Fibroblast of the conjunctiva (primary cell): ENCODE data around the gene KCNN4.
A peak's percentile ranks its signal among the peaks of the same experiment; 100 is the strongest.

Experiments used
- DNase-seq: peaks from one replicate; pipeline ENCODE4 v3.0.0-alpha.2; 2010; ENCODE audit warnings: low read depth

The KCNN4 gene

DNA sequence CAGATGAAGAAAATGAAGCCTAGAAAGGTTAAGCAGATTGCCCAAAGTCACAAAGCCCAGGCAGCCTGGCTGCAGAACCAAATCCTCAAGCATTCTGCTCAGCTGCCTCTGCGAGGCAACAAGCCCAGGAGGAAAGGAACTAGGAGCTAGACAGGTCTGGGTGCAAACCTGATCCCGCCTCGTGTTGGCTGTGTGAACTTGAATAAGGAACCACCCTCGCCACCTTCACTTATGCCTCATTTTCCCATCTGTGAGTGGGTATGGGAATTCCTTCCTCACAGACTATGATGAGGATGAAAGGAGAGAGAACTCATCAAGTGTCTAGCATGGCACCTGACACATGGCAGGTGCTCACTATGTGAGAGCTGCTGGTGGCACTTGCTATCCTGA, 32.6 kb downstream of the KCNN4 start:
- no peak for DNase-seq

DNA sequence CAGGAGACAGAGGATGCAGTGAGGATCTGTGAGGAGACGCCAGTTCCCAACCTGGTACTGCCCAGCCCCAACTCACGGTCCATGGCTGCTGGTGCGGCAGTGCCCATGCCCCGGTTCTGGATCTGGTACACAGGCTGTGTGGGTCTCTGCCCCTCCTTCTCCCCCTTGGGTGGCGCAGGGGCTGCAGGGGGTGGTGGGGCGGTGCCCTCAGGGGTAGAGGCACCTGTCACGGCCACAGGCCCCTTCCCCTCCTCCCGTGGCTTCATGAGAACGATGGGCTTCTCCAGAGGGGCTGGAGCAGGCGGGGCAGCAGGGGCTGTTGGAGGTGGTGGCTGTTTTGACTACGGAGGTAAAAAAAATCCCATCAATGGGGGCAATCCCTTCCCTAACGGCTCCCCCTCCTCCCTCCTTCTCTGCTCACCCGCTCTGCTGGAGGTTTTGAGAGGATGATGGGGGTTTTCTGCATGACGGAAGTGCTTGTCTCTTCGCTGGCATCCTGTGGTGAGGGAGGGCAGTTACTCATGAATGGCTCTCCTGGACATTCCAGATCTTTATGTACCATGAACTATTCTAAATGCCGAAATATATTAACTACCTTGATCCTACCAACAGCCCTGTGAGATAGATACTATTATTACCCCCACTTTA, 33.1 kb downstream of the KCNN4 start:
- DNase-seq, result no peak

DNA sequence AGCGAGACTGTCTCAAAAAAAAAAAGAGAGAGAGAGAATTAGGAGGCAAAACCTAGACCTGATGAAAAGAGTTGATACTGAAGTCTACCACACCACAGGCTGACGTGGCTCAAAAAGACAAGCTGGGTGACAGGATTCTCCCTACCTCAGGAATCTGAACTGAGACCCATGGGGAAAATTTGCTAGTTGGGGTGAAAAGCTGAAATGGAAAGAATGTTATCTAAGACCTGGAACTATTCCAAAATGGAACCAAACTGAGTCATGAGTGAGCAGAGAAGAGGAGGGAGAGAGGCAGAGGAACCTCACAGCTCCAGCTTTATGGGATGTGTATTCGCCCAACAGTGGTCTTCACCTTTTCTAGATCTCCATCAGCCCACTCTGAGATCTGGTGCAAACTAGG, 37.7 kb downstream of the KCNN4 start:
- DNase-seq, result no peak

DNA sequence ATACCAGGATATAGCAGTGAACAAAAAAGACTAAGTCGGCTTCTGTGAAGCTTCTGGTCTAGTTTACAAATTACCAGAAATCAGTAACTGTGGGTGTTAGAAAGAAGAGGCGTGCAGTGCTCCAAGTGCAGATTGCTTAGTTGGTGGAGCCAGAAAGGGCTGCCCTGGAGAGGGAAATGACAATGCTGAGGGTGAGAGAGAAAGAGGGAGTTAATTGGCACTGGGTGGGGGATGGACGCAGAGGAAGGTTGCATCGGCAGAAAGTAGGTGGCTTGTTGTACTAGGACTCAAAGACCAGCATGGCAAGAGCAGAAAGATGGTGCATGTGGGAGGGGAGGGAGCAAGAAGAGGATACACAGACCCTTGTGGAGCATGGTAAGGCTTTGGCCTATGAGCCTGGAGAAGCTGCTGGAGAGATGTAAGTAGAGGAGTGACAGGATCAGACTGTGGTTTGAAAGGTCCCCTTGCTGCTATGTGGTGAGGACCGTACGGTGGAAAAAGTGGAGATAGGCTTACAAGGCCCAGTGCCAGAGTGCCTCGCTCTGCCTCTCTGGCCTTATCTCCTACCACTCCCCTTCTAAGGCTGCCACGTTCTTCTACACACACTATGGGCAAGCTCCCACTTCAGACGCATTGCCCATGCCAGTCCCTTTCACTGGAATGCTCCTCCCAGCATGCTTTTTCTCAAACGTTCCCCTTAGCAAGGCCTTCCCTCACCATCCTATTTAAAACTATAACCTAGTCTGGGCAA, 39.5 kb downstream of the KCNN4 start:
- no peak for DNase-seq

DNA sequence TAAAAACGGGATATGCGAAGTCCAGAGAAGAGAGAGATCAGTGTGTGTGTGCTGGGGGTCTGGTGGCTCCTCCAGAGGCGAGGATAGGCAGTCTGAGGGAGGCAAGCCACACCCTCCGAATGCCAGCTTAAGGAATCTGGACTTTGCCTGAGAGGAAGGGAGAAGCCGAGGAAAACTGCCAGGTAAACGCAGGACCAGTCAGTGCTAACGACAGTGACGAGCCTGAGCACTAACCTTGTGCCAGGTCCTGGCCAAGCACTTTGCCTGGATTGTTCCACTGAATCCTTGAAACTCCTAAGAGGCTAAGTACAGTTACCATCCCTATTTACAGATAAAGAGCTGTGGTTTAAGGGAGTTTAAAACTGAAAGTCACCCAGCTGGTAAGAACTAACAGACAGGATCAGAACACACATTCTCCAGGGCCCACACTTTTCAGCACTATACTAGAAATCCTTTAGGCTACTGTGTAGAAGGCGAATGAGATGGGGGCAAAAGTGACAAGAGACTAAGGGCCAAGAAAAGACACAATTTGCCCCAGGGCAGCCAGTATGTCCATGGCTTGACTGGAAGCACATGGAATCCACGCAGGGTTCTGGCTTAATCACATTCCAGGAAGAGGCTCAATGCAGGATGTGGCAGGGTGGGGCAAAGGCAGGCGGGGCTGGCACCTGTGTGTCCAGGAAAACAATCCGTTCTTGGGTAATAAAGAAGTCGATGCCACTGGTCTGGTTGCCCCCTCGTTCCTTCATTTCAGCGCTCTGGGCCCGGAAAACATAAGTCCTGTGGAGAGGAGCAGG, 41.1 kb downstream of the KCNN4 start:
- no peak for DNase-seq

DNA sequence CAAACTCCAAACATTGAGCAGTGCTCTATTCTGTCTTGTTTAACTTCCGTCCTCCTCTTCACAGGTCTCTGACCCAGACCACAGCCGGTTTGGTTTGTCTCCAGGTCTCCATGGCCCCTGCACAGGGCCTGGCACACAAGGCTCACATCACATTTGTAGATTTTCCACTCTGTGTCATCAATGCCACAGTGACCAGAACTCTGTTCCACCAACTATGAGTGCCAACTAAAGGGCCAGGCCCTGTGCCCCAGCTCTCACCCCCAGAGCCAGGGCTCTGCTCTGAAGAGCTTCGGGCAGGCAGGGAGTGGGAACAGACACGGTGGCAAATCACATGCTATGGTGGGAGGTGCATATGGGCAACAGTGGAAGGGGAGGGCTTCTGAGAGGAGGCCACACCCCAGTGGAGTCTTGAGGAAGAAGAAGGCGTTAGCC, 42.0 kb downstream of the KCNN4 start:
- DNase-seq, result no peak

DNA sequence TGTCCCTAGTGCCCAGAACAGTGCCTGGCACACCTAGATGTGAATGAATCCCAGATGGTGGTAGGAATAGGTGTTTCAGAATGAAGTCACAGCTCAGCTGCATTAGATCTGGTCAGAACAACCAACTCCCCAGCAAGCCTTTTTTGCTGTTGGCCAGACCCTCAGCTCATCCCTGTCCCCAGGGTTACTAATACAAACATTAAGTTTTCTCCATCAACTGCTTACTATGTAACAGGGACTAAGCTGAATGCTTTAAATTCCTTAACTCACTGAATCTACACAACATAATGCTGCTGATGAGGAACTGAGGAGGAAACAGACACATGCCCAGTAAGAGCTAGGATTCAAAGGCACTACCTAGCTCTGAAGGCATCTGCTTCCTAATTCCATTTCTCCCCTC, 44.8 kb downstream of the KCNN4 start:
- no peak for DNase-seq

DNA sequence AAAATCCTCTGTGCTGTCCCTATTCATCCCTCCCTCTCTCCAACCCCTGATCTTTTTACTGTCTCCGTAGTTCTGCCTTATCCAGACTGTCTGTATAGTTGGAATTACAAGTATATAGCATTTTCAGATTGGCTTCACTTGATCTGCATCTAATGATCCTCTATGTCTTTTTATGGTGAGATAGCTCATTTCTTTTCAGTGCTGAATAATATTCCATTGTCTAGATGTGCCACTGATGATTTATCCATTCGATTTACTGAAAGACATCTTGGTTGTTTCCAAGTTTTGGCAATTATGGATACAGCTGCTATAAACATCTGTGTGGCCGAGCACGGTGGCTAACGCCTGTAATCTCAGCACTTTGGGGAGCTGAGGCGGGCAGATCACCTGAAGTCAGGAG, 45.8 kb downstream of the KCNN4 start:
- DNase-seq, result no peak

DNA sequence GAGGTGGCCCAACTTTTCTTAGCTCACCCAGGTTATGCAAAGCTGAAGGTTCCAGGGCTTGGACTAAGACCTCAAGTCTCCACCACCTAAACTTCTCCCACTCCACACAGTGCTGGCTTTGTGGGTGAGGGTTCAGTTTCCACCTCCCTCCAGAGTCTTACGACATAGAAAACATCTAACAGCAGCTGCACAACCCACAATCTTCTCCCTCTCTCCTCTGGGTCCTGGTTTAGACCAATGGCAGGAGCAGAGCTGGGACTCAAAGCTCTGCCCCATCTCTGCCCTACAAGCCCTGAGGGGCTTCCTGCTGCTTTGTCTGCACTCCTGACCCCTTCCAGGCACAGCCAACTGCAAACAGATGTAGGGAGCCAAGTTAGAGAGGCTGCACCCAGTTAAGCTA, 48.9 kb downstream of the KCNN4 start:
- DNase-seq, result peak; percentile 59

DNA sequence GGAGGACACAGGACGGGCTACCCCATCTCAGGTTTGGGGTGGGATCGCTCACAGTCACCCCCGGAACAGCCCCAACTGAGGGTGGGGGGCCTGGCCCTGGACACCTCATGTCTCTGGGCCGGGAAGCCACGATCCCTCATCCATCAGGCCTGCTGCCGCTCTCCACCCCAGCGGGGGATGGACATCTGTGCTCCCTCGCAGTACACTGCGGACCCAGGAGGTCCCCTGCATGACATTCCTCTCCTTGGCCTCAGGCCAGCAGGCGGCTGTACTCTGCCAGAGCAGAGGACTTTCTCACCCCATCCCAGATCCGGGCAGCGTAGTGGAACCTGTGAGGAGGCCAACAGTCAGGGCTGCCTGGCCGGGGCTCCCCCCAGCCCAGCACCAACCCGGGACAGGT, 49.4 kb downstream of the KCNN4 start:
- DNase-seq, result no peak

DNA sequence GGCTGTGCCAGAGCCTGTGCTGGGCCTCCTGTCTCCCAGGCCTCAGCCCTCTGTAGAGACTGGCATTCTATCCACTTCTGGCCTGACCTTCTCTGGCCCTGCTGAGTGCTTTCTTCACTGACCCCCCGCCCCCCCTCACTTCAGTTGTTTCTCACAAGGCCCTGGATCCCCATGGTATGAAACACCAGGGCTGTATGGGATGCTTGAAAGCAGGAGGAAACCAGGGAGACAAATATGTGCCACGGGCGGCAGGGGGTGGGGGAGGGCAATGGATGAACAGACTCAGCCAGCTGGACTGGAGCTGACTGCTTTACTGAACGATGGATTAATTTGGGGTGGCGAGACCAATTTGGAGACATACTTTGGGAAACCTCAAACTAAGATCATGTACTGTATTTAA, 50.9 kb downstream of the KCNN4 start:
- no peak for DNase-seq

DNA sequence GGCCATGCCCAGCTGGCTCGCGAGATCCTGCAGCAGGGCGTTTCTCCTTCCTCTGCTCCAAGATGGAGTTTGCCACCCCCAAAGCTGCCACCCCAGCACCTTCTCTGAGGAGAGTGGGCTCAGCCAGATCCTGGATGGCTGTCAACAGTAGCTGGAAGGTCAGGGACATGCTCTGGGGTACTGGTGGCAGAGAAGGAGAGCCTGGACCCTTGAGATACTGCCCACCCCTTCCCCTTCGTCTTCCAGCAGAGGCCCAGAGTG, 53.2 kb downstream of the KCNN4 start:
- no peak for DNase-seq

DNA sequence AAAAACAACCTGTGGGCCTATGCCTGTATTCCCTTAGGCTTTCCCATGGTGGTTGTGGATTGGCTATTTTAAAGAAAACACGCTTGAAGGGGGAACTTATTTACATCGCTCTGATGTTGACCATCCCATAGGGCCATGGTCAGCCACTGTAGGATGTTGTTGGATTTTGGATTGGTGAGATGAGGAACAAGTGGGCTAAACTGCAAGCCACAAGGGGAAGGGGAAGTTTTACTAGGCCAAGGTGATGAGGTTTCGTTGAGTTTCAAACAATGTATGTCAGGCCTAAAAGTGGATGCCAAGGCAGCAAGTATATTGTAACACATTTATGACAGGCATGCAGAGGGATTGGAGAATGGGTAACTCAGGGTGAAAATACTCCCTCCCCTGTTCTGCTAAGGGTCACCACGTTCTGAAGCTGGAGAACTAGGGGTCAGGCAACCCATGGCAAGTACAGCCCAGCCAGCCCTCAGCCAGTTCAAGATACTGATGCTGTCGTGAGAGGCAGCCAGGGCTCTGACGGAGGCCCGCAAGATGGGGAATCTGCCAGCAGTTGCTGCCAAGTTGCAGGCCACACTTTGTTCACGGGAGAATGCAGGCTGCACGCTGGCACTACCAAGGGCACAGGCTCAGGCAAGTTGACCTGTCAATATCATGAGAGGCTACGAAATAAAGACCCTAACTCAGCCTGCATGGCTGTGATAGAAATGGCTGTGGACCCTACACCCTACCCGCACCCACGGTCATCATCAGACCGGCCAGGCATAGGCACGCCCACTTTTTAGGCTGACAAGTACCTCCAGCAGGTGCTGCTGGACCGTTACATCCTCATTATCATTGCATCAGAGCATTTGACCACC, 53.8 kb downstream of the KCNN4 start:
- no peak for DNase-seq

DNA sequence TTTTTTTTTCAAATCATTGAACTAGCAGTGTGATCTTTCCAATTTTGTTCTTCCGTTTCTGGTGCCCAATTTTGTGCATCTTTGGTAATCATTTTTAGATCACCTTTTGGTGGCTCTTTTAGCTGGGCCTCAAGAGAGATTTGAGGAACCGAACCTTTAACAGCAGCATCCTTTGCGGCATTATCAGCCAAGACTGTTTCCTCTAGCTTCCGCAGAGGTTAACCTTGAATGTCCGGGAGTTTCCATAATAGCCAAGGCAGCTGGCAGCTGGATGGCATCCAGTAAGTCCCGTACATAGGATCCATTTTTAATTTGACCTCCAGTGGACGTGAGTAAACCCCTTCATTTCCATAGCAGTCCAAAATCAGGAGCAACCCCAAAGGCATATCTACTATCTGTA, 55.3 kb downstream of the KCNN4 start:
- DNase-seq, result no peak

DNA sequence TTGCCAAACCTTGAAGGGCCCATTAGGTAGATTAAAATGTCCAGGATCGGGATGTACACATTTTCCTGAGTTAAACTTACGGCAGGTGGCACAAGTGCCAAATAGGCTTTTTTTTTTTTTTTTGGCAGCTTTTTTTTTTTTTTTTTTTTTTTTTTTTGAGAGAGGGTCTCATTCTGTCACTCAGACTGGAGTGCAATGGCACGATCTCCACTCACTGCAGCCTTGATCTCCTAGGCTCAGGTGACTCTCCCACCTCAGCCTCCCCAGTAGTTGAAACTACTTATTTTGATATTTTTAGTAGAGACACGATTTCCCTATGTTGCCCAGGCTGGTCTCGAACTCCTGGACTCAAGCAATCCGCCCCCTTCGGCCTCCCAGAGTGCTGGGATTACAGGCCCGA, 55.9 kb downstream of the KCNN4 start:
- no peak for DNase-seq

DNA sequence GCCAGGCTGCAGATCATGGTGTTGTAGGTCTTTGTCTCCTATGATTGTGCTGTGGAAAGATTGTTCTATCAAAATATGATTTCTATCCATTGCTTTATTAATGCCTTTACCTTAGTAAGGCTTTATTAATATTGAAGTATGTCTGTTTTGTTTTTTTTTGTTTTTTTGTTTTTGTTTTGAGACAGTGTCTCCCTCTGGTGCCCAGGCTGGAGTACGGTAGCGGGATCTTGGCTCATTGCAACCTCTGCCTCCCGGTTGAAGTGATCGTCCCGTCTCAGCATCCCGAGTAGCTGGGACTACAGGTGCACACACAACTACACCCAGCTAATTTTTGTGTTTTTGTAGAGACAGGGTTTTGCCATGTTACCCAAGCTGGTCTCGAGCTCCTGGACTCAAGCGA, 57.2 kb downstream of the KCNN4 start:
- no peak for DNase-seq

DNA sequence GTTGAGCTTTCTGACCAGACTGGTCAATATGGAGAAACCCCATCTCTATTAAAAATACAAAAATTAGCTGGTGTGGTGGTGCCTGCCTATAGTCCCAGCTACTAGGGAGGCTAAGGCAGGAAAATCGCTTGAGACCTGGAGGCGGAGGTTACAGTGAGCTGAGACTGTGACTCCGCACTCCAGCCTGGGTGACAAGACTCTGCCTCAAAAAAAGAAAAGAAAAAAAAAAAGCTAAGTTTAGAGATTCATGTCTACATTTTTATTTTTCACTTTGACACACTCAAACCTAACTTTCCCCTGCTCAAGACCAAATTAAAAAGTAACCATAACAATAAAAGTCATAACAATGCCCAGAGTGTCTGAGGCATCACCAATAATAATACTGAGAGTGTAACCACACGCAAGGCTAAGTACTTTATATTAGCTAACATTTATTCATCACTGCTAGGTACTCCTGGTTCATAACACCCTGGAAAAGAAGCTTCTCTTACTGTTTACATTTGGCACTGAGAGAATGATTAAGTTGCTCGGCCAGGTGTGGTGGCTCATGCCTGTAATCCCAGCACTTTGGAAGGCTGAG, 59.2 kb downstream of the KCNN4 start:
- DNase-seq, result no peak

DNA sequence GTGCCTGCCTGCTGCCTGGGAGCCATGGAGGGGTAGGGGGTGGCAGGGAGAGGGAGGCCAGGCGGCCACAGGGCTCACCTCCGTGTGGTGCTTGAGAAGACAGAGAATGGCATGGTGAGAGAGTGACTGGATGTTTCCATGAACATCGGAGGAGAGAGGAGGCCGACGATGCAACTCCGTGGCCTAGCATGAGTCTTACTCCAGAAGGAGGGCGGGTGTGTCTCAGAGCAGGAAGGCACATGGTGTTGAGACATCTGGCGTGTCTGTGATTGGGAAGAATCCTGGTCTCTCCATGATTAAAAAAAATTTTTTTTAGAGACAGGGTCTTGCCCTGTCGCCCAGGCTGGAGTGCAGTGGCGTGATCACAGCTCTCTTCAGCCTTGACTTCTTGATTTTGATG, 59.8 kb downstream of the KCNN4 start:
- DNase-seq, result no peak

DNA sequence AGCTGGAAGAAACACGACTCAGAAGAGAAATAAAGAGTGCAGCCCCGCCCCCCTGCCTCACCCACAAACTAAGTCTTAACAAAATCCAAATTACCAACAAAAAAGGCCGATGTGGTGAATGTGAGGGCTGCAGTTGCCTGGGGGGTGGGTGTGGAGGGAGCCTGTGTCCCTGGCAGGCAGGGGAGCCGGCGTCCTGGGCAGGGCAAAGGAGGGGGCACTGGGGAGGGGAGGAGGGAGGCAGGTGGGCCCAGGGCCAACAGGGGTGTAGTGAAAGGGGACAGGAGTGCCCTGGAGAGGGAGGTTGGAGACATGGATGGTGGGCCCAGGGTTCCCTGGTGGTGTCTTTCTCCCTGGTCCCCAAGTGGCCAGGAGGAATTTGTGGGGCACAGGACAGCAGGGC, 60.9 kb downstream of the KCNN4 start:
- no peak for DNase-seq

DNA sequence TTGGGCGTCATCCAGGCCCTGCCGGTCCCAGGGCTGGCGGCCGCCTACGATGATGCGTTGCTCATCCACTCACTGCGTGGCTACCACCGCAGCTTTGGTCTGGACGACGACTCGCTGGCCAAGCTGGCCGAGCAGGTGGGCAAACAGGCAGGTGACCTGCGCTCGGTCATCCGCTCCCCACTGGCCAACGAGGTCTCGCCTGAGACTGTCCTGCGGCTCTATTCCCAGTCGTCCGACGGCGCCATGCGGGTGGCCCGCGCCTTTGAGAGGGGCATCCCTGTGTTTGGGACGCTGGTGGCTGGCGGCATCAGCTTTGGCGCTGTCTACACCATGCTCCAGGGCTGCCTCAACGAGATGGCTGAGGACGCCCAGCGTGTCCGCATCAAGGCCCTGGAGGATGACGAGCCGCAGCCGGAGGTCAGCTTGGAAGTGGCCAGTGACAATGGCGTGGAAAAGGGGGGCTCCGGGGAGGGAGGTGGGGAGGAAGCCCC, 61.4 kb downstream of the KCNN4 start:
- DNase-seq, result no peak

DNA sequence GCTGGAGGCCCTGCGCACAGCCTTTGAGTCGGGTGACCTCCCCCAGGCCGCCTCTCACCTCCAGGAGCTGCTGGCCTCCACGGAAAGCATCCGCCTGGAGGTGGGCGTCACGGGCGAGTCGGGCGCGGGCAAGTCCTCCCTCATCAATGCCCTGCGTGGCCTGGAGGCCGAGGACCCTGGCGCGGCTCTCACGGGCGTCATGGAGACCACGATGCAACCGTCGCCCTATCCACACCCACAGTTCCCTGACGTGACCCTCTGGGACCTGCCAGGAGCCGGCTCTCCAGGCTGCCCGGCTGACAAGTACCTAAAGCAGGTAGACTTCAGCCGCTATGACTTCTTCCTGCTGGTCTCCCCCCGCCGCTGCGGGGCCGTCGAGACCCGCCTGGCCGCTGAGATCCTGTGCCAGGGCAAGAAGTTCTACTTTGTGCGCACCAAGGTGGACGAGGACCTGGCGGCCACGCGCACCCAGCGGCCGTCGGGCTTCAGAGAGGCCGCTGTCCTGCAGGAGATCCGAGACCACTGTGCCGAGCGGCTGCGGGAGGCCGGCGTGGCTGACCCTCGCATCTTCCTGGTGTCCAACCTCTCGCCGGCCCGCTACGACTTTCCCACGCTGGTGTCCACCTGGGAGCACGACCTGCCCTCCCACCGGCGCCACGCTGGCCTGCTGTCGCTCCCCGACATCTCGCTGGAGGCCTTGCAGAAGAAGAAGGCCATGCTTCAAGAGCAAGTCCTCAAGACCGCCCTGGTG, 62.0 kb downstream of the KCNN4 start:
- no peak for DNase-seq
